ENCODE measurements around the gene CDK5RAP3. TPM values are rescaled to one million over a fixed set of nuclear protein-coding genes. Genes with fewer than 3 reads are reported as not detected.

CDK5RAP3 gene
- total RNA-seq, 2 donors from 2014 or later, result 125 to 192 TPM

DNA sequence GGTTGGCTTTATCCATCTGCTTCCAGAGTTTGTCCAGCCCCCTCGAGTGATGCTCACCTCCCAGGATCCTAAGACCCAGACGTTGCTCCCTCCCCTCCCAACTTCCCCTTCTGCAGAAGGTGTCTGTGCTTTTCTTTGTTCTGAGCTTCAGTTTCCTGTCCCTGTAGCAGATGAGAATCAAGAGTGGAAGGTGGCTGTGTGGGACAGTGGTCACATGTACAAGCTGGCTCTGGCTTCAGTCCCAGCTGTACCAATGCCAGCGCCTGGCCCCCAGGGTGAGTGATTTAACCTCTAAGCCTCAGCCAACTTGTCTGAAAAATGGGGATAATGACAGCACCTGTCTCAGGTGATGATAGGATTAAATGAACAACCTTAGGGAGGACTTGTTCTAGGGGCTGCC, 21.0 kb upstream of the CDK5RAP3 start:
- no peaks in the 10 kb centered on the region for H3K36me3 ChIP-seq
- no peak overlapping the region for H3K27ac ChIP-seq
- no peak overlapping the region for H3K4me3 ChIP-seq
- no peaks in the 10 kb centered on the region for H3K27me3 ChIP-seq (replicated peaks; ENCODE audit: insufficient read depth)
- no peaks in the 10 kb centered on the region for H3K9me3 ChIP-seq
- TF ChIP-seq, protein P1, sequence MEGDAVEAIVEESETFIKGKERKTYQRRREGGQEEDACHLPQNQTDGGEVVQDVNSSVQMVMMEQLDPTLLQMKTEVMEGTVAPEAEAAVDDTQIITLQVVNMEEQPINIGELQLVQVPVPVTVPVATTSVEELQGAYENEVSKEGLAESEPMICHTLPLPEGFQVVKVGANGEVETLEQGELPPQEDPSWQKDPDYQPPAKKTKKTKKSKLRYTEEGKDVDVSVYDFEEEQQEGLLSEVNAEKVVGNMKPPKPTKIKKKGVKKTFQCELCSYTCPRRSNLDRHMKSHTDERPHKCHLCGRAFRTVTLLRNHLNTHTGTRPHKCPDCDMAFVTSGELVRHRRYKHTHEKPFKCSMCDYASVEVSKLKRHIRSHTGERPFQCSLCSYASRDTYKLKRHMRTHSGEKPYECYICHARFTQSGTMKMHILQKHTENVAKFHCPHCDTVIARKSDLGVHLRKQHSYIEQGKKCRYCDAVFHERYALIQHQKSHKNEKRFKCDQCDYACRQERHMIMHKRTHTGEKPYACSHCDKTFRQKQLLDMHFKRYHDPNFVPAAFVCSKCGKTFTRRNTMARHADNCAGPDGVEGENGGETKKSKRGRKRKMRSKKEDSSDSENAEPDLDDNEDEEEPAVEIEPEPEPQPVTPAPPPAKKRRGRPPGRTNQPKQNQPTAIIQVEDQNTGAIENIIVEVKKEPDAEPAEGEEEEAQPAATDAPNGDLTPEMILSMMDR (IDR thresholded peaks at IDR 0.05), result no peak
- ATAC-seq (ENCODE audit: insufficient number of reproducible peaks, low FRiP score, low read depth) (no peak), DNase-seq (ENCODE audit: low spot score) (no peak)
- peaks cover 8 to 20% of the 10 kb centered on the region in 2 donors for H3K4me1 ChIP-seq (ENCODE audit: control insufficient read depth in 1 of 2, low read depth in 2 of 2)

GRCh38 chr17:47950448-47950847, 20.5 kb upstream of the CDK5RAP3 start:
- Histone ChIP-seq H3K36me3 (no peaks in the 10 kb centered on the region), H3K9me3 (no peaks in the 10 kb centered on the region), H3K4me1 (ENCODE audit: control insufficient read depth in 1 of 2, low read depth in 2 of 2) (peaks cover 5 to 20% of the 10 kb centered on the region in 2 donors), H3K27me3 (replicated peaks; ENCODE audit: insufficient read depth) (no peaks in the 10 kb centered on the region), H3K27ac (no peak overlapping the region), H3K4me3 (no peak overlapping the region)
- DNase-seq (ENCODE audit: low spot score), result no peak
- TF ChIP-seq, protein P1 (IDR thresholded peaks at IDR 0.05), result no peak
- no peak for ATAC-seq (ENCODE audit: insufficient number of reproducible peaks, low FRiP score, low read depth)

DNA sequence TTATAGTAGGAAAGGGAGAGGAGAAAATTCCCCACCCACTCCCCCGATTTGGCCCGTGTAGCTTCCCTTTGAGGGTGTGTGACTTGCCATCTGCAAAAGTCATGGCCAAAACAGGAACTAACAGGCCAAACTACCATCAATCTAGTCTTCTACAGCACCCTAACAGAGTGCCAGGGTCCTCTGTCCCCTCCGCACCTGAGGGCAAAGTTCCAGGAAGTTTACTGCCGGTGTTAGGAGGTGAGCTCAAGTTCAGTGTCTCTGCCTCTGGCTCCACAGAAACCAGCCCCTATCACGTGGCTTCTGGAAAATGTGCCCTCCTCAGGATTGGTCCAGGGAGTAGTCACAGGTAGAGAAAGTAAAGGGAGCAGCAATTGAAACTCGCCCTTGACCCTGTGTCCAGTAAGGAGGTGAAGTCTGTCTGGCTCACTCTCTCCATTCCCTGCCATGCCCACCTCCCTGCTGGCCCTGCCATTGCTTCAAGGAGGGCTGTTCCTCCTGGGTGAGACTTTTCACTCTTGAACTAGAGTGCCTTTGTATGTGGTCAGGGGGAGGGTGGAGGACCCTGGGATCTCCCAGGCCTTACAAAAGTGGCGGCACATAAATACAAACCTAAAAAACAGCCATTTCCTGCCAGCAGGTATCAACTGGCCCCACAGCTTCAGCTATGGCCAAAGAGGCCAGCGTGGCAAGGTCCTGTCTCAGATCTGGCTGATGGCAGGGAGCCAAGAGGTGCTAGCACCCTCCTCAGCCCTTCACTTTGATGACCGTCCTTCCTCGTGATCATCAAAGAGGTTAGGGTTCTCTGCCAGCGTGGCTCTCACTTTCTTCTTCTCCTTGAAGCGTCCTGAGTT, 18.5 kb upstream of the CDK5RAP3 start:
- TF ChIP-seq, protein P1 (IDR thresholded peaks at IDR 0.05), result no peak
- ATAC-seq (ENCODE audit: insufficient number of reproducible peaks, low FRiP score, low read depth) (no peak), DNase-seq (ENCODE audit: low spot score) (no peak)
- peaks cover 3 to 24% of the 10 kb centered on the region in 2 donors for H3K4me1 ChIP-seq (ENCODE audit: control insufficient read depth in 1 of 2, low read depth in 2 of 2)
- no peaks in the 10 kb centered on the region for H3K27me3 ChIP-seq (replicated peaks; ENCODE audit: insufficient read depth)
- H3K4me3 ChIP-seq, result no peak overlapping the region
- no peaks in the 10 kb centered on the region for H3K9me3 ChIP-seq
- no peaks in the 10 kb centered on the region for H3K36me3 ChIP-seq
- no peak overlapping the region for H3K27ac ChIP-seq

- Histone ChIP-seq H3K27ac (no peak overlapping the region), H3K4me3 (no peak overlapping the region), H3K4me1 (ENCODE audit: control insufficient read depth in 1 of 2, low read depth in 2 of 2) (peaks cover 3 to 20% of the 10 kb centered on the region in 2 donors), H3K36me3 (no peaks in the 10 kb centered on the region), H3K9me3 (no peaks in the 10 kb centered on the region), H3K27me3 (replicated peaks; ENCODE audit: insufficient read depth) (no peaks in the 10 kb centered on the region)
- TF ChIP-seq, protein P1 (IDR thresholded peaks at IDR 0.05), result no peak
- no peak for ATAC-seq (ENCODE audit: insufficient number of reproducible peaks, low FRiP score, low read depth)
- no peak for DNase-seq (ENCODE audit: low spot score)
Observed at GRCh38 chr17:47953909-47954308, 17.0 kb upstream of the CDK5RAP3 start.

DNA sequence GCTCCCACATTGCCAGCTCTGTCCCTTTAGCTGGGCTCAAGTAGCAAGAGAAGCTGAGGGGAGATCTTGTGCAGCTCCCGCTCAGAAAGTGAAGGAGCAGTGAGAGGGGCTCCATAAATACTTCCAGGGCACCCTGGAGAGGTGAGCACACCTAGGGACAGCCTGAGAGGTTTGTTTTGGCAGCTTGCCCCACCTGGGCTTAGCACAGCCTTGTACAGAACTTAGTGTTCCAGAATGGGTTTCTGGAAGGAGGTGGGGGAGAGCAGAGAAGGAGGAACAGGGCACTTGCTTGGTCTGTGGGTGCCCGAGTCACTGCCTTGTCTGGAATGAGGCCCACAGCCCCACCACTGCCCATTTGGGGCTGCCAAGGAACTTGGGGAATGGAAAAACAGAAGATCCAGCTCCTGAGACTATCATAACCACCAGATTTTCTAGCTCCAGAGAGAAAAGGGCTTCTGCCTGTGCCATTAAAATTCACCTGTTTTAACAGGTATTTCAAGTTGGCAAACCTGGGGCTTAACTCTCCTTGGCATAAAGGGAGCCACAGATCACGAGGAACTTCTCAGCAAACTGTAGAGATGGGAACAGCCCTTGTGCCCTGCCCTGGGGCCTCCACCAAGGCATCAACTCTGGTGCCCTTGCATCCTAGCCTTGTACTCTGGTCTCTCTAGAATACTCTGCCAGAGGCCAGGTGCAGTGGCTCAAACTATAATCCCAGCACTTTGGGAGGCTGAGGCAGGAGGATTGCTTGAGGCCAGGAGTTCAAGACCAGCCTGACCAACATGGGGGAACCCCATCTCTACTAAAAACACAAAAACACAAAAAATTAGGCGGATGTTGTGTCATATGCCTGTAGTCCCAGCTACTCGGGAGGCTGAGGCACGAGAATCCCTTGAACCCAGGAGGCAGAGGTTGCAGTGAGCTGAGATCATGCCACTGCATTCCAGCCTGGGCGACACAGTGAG, 15.1 kb upstream of the CDK5RAP3 start:
- TF ChIP-seq, protein P1 (IDR thresholded peaks at IDR 0.05), result no peak
- DNase-seq (ENCODE audit: low spot score), result no peak
- H3K27me3 ChIP-seq (replicated peaks; ENCODE audit: insufficient read depth), result no peaks in the 10 kb centered on the region
- no peak for ATAC-seq (ENCODE audit: insufficient number of reproducible peaks, low FRiP score, low read depth)
- no peaks in the 10 kb centered on the region for H3K36me3 ChIP-seq
- peaks cover 0 to 10% of the 10 kb centered on the region in 2 donors for H3K4me1 ChIP-seq (ENCODE audit: control insufficient read depth in 1 of 2, low read depth in 2 of 2)
- H3K27ac ChIP-seq, result peak overlapping the region in 1 of 2 donors; percentile 15
- H3K4me3 ChIP-seq, result no peak overlapping the region
- no peaks in the 10 kb centered on the region for H3K9me3 ChIP-seq

Data from thoracic aorta (tissue), 2 donors.